WTC11 (cell line): Measurements from ENCODE around the gene NPTX1. TPM values are rescaled to one million over a fixed set of nuclear protein-coding genes. Genes with fewer than 3 reads are reported as not detected.

Experiments
- ATAC-seq: fragments of 200-7000 bp; cut with Tn5 transposase; 2 replicates; pipeline ENCODE4 v1.10.0; 2021; ENCODE audit warnings: mild to moderate bottlenecking, moderate library complexity
- CTCF ChIA-PET: fragments of 300-600 bp; sonication (Branson Sonifier 250); formaldehyde crosslinking; loops from one replicate; lab custom pipeline; 2021; ENCODE audit warnings: antibody characterized with exemption; lab: Charles Lee
- POLR2A ChIA-PET: fragments of 350-600 bp; sonication (Branson Sonifier 250); formaldehyde crosslinking; loops from one replicate; lab custom pipeline; 2021; ENCODE audit warnings: antibody characterized with exemption; lab: Charles Lee
- DNase-seq: peaks from one replicate; pipeline ENCODE4 v3.0.0; 2021; ENCODE audit warnings: low spot score
- H3K27ac Mint-ChIP-seq: 2 replicates; pipeline ENCODE4 v1.8.0; 2021; ENCODE audit warnings: mixed read lengths
- H3K27me3 Mint-ChIP-seq: 2 replicates; pipeline ENCODE4 v1.8.0; 2021; ENCODE audit warnings: low read depth, mild to moderate bottlenecking, moderate library complexity, mixed read lengths
- H3K36me3 Mint-ChIP-seq: 2 replicates; pipeline ENCODE4 v1.8.0; 2021; ENCODE audit warnings: mixed read lengths
- H3K4me1 Mint-ChIP-seq: 2 replicates; pipeline ENCODE4 v1.8.0; 2022; ENCODE audit warnings: mixed read lengths
- H3K4me3 Mint-ChIP-seq: 2 replicates; pipeline ENCODE4 v1.8.0; 2021; ENCODE audit warnings: mild to moderate bottlenecking, moderate library complexity, mixed read lengths
- H3K9me3 Mint-ChIP-seq: 2 replicates; pipeline ENCODE4 v1.8.0; 2021; ENCODE audit warnings: mixed read lengths
- AFF4 ChIP-seq: sonication (generic); formaldehyde crosslinking; IDR thresholded peaks from 2 replicates; pipeline ENCODE4 v1.8.1; 2023; ENCODE audit warnings: mild to moderate bottlenecking, missing genetic modification reagents, borderline replicate concordance
- AR ChIP-seq: fragments of 250-450 bp; sonication (Bioruptor Pico); IDR thresholded peaks from 2 replicates; pipeline ENCODE4 v1.9.0; 2021; ENCODE audit warnings: mild to moderate bottlenecking
- ATF1 ChIP-seq: sonication (generic); formaldehyde crosslinking; IDR thresholded peaks from 2 replicates; pipeline ENCODE4 v1.8.1; 2023; ENCODE audit warnings: mild to moderate bottlenecking, moderate library complexity, missing genetic modification reagents
- CBFB ChIP-seq: sonication (generic); formaldehyde crosslinking; IDR thresholded peaks from 2 replicates; pipeline ENCODE4 v1.8.1; 2022; ENCODE audit warnings: mild to moderate bottlenecking, low read depth, missing genetic modification reagents
- EMX1 ChIP-seq: fragments of 250-450 bp; sonication (Bioruptor Pico); IDR thresholded peaks from 2 replicates; pipeline ENCODE4 v1.8.0; 2021; ENCODE audit warnings: mild to moderate bottlenecking
- KAT7 ChIP-seq: sonication (generic); formaldehyde crosslinking; IDR thresholded peaks from 2 replicates; pipeline ENCODE4 v1.8.1; 2023; ENCODE audit warnings: missing genetic modification reagents, mild to moderate bottlenecking, borderline replicate concordance
- ZNF121 ChIP-seq: sonication (generic); formaldehyde crosslinking; IDR thresholded peaks from 2 replicates; pipeline ENCODE4 v1.8.0; 2023; ENCODE audit warnings: missing genetic modification reagents
- ZNF281 ChIP-seq: sonication (generic); formaldehyde crosslinking; IDR thresholded peaks from 2 replicates; pipeline ENCODE4 v1.8.0; 2023; ENCODE audit warnings: mild to moderate bottlenecking, missing genetic modification reagents
- ZNF396 ChIP-seq: fragments of 250-450 bp; sonication (Bioruptor Pico); IDR thresholded peaks from 2 replicates; pipeline ENCODE4 v1.8.0; 2021; ENCODE audit warnings: mild to moderate bottlenecking, moderate library complexity, borderline replicate concordance
- ZNF671 ChIP-seq: fragments of 250-450 bp; sonication (Bioruptor Pico); IDR thresholded peaks from 2 replicates; pipeline ENCODE4 v1.8.0; 2021; ENCODE audit warnings: mild to moderate bottlenecking
- total RNA-seq: library from RNA; stranded (reverse); gene quantifications from 3 replicates; pipeline ENCODE4 v1.2.3, GENCODE V29; 2021

Gene NPTX1
- total RNA-seq, 1 experiment from 2014 or later: 15.1 TPM

- DNase-seq (no peak), ATAC-seq (no peak)
- TF ChIP-seq ZNF281 (CRISPR knock-in tag): no peak
- TF ChIP-seq CBFB (CRISPR knock-in tag): no peak
- TF ChIP-seq ATF1 (CRISPR knock-in tag): no peak
- H3K36me3 Mint-ChIP-seq: peaks cover 6% of the 10 kb centered on the region; the same call in 1 of the 2 replicates
- 0 out of 2 replicates have a peak, but pooled peaks cover 3% of the 10 kb centered on the region for H3K4me1 Mint-ChIP-seq
- no peaks in the 10 kb centered on the region for H3K9me3 Mint-ChIP-seq
- ChIA-PET CTCF (no interaction called here), POLR2A (no interaction called here)
- no peak overlapping the region for H3K4me3 Mint-ChIP-seq
- no peak overlapping the region for H3K27ac Mint-ChIP-seq
- no peaks in the 10 kb centered on the region; the same call in 1 of the 2 replicates for H3K27me3 Mint-ChIP-seq
Observed at GRCh38 chr17:80422276-80422675, 54.1 kb downstream of the NPTX1 start.

GRCh38 chr17:80421381-80422090, 54.9 kb downstream of the NPTX1 start:
- Mint-ChIP-seq H3K27me3 (no peaks in the 10 kb centered on the region), H3K27ac (no peak overlapping the region)
- ATAC-seq: no peak

More at GRCh38 chr17:80421381-80422090, 54.9 kb downstream of the NPTX1 start:
- Mint-ChIP-seq H3K9me3 (no peaks in the 10 kb centered on the region), H3K4me1 (no peaks in the 10 kb centered on the region), H3K36me3 (peaks cover 6% of the 10 kb centered on the region; the same call in 1 of the 2 replicates), H3K4me3 (no peak overlapping the region)
- no peak for DNase-seq
- POLR2A ChIA-PET: no interaction called here
- no peak for TF ChIP-seq AFF4
- no peak for TF ChIP-seq AR (CRISPR knock-in tag)
- no peak for TF ChIP-seq KAT7 (CRISPR knock-in tag)
- TF ChIP-seq ZNF671: no peak
- TF ChIP-seq EMX1 (CRISPR knock-in tag): no peak
- no peak for TF ChIP-seq ZNF121
- no peak for TF ChIP-seq ZNF396 (CRISPR knock-in tag)
- TF ChIP-seq, all 79 proteins: peak for 0
- CTCF ChIA-PET: no interaction called here
